Liver (tissue), 3 donors: Measurements from ENCODE around the gene EXPH5.

Experiments
- EGR1 ChIP-seq, 2 donors: IDR thresholded peaks; 2 replicates each; pipeline ENCODE4 v1.6.1; 2016 to 2018; ENCODE audit warnings: antibody characterized with exemption in 2 of 2, low read depth in 2 of 2
- FOXA1 ChIP-seq: IDR thresholded peaks from 2 replicates; pipeline ENCODE4 v1.6.1; 2016; ENCODE audit warnings: antibody characterized with exemption
- FOXA2 ChIP-seq: IDR thresholded peaks from 2 replicates; pipeline ENCODE4 v1.6.1; 2016; ENCODE audit warnings: antibody characterized with exemption
- GABPA ChIP-seq, 2 donors: IDR thresholded peaks in 1 of 2; conservative IDR thresholded peaks in 1 of 2; 2 replicates each; pipeline ENCODE4 v1.6.1; 2016; ENCODE audit warnings: antibody characterized with exemption in 2 of 2, mild to moderate bottlenecking in 1 of 2, moderate library complexity in 1 of 2
- JUND ChIP-seq, 2 donors: IDR thresholded peaks; 2 replicates each; pipeline ENCODE4 v1.6.1; 2016; ENCODE audit warnings: antibody characterized with exemption in 2 of 2
- SP1 ChIP-seq: IDR thresholded peaks from 2 replicates; pipeline ENCODE4 v1.6.1; 2018; ENCODE audit warnings: antibody characterized with exemption, mild to moderate bottlenecking
- TAF1 ChIP-seq: conservative IDR thresholded peaks from 2 replicates; pipeline ENCODE4 v1.6.1; 2016; ENCODE audit warnings: antibody characterized with exemption, mild to moderate bottlenecking
- YY1 ChIP-seq: IDR thresholded peaks from 2 replicates; pipeline ENCODE4 v1.6.1; 2016; ENCODE audit warnings: antibody characterized with exemption, mild to moderate bottlenecking
- TF ChIP-seq, protein P1 (sequence below): fragments of 150-350 bp; IDR thresholded peaks from 2 replicates; pipeline ENCODE4 v1.5.1; 2017; ENCODE audit warnings: improper control_type of control experiment, low read depth, low read length; ENCODE audit not compliant: missing input control
- TF ChIP-seq, protein P2 (sequence below): IDR thresholded peaks from 2 replicates; pipeline ENCODE4 v1.6.1; 2016; ENCODE audit warnings: antibody characterized with exemption
- TF ChIP-seq, protein P3 (sequence below): IDR thresholded peaks from 2 replicates; pipeline ENCODE4 v1.6.1; 2016; ENCODE audit warnings: antibody characterized with exemption, mild to moderate bottlenecking
- TF ChIP-seq, protein P4 (sequence below): IDR thresholded peaks from 2 replicates; pipeline ENCODE4 v1.6.1; 2016; ENCODE audit warnings: antibody characterized with exemption
- TF ChIP-seq, protein P5 (sequence below): IDR thresholded peaks from 2 replicates; pipeline ENCODE4 v1.6.1; 2016; ENCODE audit warnings: antibody characterized with exemption
- donor health status: healthy.
- donor health status: healthy.

DNA sequence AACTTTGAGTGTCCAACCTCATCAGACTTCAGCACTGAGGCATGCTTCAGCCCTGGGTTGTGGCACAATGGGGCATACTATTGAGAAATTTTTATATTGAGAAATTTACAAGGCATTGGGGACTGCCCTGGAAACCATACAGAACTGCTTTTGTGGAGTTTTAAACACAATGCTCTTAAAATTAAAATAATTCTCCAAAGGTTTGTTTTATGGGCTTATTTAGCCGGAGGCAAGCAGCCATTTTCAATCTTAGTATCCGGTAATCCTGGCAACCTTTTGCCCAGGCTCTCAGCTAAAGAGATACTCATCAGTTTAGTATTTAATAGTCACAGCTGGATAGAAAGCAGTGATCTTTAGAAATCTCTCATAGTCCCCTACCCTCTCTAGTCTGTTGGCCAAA lies 3.1 kb upstream of the EXPH5 start:
- TF ChIP-seq, protein P1, sequence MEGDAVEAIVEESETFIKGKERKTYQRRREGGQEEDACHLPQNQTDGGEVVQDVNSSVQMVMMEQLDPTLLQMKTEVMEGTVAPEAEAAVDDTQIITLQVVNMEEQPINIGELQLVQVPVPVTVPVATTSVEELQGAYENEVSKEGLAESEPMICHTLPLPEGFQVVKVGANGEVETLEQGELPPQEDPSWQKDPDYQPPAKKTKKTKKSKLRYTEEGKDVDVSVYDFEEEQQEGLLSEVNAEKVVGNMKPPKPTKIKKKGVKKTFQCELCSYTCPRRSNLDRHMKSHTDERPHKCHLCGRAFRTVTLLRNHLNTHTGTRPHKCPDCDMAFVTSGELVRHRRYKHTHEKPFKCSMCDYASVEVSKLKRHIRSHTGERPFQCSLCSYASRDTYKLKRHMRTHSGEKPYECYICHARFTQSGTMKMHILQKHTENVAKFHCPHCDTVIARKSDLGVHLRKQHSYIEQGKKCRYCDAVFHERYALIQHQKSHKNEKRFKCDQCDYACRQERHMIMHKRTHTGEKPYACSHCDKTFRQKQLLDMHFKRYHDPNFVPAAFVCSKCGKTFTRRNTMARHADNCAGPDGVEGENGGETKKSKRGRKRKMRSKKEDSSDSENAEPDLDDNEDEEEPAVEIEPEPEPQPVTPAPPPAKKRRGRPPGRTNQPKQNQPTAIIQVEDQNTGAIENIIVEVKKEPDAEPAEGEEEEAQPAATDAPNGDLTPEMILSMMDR = no peak
- TF ChIP-seq, protein P2, sequence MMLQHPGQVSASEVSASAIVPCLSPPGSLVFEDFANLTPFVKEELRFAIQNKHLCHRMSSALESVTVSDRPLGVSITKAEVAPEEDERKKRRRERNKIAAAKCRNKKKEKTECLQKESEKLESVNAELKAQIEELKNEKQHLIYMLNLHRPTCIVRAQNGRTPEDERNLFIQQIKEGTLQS = no peak
- TF ChIP-seq SP1 (no peak), FOXA1 (no peak), JUND (IDR thresholded peaks at IDR 0.05) (no peak), EGR1 (IDR thresholded peaks at IDR 0.05; ENCODE audit: low read depth in 2 of 2) (no peak), GABPA (IDR thresholded peaks at IDR 0.05 in 1 of 2, conservative IDR thresholded peaks at IDR 0.05 in 1 of 2) (no peak), FOXA2 (no peak), TAF1 (no peak), YY1 (no peak)
- TF ChIP-seq, protein P3, sequence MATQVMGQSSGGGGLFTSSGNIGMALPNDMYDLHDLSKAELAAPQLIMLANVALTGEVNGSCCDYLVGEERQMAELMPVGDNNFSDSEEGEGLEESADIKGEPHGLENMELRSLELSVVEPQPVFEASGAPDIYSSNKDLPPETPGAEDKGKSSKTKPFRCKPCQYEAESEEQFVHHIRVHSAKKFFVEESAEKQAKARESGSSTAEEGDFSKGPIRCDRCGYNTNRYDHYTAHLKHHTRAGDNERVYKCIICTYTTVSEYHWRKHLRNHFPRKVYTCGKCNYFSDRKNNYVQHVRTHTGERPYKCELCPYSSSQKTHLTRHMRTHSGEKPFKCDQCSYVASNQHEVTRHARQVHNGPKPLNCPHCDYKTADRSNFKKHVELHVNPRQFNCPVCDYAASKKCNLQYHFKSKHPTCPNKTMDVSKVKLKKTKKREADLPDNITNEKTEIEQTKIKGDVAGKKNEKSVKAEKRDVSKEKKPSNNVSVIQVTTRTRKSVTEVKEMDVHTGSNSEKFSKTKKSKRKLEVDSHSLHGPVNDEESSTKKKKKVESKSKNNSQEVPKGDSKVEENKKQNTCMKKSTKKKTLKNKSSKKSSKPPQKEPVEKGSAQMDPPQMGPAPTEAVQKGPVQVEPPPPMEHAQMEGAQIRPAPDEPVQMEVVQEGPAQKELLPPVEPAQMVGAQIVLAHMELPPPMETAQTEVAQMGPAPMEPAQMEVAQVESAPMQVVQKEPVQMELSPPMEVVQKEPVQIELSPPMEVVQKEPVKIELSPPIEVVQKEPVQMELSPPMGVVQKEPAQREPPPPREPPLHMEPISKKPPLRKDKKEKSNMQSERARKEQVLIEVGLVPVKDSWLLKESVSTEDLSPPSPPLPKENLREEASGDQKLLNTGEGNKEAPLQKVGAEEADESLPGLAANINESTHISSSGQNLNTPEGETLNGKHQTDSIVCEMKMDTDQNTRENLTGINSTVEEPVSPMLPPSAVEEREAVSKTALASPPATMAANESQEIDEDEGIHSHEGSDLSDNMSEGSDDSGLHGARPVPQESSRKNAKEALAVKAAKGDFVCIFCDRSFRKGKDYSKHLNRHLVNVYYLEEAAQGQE = no peak
- TF ChIP-seq, protein P4, sequence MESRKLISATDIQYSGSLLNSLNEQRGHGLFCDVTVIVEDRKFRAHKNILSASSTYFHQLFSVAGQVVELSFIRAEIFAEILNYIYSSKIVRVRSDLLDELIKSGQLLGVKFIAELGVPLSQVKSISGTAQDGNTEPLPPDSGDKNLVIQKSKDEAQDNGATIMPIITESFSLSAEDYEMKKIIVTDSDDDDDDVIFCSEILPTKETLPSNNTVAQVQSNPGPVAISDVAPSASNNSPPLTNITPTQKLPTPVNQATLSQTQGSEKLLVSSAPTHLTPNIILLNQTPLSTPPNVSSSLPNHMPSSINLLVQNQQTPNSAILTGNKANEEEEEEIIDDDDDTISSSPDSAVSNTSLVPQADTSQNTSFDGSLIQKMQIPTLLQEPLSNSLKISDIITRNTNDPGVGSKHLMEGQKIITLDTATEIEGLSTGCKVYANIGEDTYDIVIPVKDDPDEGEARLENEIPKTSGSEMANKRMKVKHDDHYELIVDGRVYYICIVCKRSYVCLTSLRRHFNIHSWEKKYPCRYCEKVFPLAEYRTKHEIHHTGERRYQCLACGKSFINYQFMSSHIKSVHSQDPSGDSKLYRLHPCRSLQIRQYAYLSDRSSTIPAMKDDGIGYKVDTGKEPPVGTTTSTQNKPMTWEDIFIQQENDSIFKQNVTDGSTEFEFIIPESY = no peak
- TF ChIP-seq, protein P5, sequence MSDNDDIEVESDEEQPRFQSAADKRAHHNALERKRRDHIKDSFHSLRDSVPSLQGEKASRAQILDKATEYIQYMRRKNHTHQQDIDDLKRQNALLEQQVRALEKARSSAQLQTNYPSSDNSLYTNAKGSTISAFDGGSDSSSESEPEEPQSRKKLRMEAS = no peak
